Hippocampal formation (tissue), 2 donors: ENCODE data around the gene DNAAF8.

ENCODE experiments used
- DNase-seq, 2 donors: peaks; one replicate each; lab custom pipeline; 2025; lab: John Stamatoyannopoulos, UW

The DNAAF8 gene

DNA sequence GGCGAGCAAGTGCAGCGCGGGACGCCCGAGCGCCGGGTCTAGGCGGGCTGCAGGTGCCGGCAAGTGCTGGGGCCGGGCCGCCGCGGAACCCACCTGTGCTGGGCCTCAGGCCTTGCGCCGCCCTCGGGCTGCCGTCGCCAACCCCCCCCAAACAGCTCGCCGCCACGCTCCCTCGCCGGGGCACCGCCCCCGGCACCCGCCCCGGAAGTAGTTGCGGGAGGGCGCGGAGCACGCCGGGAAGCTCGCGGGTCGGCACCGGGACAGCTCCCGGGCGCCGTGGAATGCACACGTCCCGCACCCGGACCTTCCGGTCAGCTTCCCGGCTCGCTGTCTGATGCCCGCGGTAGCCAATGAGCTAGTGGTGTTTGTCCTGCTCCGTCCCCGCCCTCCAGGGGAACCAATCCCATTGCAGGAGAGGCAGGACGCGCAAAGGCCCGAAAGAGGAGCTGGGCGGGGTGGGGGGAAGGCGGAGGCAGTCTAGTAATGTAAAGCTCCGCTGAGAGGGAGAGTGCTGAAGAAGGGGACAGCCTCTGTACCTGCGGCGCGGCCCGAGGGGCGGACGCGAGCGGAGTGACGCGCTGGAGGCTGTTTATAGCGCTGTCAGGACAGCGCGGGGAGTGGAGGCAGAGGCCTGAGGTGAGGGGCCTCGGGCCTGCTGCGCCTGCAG is at the start of gene DNAAF8, which contains the start of gene ANKS3:
Gene DNAAF8 (plus strand): TSS at position 475 of the 667 bp plus-strand sequence. CDS start 1,978 bp downstream, outside the sequence.
Gene ANKS3 (minus strand): TSS at position 209 of the 667 bp plus-strand sequence. CDS start 4,122 bp downstream, outside the sequence.
- peak; percentile 90 to 94 for DNase-seq

DNA sequence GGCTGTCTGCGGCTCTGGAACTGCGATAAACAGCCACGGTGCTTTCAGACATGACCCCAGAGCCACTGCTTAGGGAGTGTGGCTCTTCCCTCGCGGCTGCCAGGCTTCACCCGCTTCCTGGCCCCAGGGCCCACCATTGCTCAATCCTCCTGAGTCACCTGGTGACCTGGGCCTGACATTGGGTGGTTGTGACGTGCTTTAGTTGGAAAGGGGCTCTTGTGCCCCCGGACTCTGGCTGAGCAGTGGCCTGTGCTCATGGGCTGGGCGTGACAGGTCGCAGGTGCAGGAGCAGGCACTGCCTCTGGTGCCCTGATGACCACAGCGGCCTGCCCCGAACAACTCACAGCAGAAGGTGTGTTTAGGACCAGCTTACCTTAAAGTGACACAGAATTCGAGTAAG is 49.6 kb upstream of the DNAAF8 start:
- DNase-seq = no peak

DNA sequence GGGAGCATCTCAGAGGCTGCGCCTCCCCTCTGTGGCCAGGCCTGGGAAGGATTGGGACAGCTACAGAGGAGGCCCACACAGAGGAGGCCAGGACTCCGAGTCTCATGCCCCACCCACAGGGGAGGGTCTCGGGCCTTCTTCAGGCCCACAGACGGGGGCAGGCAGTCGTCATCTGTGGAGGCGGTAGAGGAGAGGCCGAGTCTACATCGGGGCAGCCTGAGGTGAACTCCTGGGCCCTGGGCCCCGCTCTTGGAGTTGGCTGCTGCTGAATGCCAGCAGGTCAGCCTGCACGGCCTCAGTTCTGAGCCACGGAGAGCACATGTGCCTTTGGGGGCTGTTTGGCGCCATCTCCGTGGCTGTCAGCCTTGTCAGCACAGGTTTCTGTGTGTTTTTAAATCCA is 49.0 kb upstream of the DNAAF8 start:
- DNase-seq = no peak

DNA sequence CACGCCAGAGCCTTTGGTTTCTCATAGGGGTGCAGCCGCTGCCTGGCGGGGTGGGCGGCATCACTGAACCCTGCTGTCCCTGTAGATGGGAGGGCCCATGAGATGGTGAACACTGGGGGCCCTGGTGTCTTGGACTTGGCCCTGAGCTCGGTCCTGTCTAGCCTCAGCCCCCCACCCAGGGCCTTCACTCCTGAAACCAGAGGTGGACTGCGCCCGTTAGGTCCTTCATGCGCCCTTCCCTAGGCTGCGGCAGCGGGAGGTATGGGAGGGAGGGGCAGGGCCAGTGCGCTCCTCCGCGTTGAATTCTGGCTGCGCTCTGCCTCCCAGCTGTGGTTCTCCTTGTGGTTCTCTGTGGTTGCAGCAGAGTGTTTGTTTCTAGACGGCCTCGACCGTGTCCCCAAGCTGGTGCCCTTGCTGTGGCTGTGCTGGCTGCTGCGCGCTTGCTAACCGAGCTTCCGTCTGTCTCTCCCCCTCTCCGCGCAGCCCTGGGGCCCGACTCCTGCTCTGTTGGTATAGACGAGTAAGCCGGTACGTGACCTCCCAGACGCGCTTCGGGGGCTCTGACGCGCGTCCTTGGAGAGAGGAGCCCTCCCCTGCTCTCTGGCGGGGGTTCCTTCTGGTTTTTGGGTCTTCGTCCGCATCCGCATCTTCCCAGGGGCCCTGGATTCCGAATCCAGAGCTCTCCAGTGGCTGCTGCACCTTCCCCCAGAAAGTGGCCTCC is 48.4 kb upstream of the DNAAF8 start:
- DNase-seq = no peak

DNA sequence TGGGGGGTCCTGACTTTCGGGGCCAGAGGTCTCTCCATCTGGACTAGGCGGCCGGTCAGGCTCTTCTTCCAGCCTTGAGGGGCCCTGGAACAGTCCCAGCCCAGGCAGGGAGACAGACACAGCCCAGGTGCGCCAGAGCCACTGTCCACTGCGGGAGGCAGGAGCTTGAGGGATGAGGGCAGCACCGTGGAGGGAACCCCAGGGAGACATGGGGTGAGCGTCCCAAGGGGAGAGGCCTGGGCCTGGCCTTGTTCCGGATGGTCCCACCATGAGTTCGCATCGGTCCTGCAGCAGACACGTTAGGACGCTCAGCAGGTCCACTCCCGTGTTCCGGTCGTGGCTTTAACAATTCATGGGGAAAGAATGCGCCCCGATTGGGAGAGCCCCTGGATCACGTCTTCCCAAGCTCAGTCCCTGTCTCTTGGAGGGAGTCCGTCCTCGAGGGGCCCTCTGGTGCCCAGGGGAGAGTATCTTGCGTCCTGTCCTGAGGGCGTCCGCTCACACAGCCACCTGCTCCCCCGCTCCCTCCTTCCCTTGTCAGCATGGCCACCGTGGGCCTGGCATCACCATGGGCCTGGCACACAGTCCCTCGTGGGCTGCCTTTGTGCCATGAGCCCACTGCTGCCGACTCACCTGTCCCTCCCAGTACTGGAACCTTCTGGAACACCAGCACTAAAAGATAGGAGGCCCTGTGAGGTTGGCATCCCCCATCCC is 47.7 kb upstream of the DNAAF8 start:
- no peak for DNase-seq

DNA sequence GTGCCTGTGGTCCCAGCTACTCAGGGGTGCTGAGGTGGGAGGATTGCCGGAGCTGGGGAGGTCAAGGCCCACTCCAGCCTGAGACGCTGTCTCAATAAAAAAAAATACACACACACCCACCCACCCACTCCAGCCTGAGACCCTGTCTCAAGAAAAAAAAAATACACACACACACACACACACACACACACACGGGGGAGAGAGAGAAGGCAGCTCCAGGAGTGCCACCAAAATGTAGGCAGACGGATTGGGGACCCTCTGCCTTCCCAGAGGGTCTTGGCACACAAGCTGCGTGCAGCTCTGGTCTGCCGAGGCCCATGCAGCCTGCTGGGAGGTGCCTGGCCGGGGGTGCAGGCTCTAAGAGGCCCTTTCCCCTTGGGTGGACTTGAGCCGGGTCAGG is 46.9 kb upstream of the DNAAF8 start:
- no peak for DNase-seq

DNA sequence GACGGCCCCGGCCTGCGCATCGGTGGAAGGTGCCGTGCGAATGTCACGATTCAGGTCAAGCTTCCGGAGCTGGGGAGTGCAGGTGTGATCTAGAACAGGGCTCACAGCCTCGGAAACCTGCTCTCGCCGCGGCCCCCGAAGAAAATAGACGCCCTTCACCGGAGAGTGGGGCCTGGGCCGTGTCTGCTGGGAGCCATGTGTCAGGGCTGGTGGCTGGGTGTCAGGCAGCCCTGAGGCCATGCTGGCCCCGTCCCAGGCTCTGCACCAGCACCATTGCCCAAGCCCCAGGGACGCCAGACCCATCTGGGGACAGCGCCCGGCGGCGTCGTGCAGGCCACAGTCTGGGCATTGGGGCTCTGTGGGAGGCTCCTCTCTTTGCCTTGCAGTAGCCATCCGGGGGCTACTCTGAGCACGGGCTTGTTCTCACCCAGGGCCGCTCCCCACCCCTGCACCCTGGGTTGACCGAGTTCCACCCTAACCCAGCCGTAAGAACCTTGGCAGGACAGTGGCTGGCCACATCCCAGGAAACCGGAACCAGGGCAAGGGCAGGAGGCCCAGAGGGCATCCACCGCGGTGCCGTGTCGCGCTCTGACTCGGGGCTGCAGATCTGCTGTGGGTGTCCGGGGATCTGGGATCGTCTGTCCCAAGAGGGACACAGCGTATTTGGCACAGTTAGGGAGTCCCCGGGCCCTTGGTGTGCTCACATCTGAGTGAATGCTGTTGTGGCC is 46.2 kb upstream of the DNAAF8 start:
- no peak for DNase-seq

DNA sequence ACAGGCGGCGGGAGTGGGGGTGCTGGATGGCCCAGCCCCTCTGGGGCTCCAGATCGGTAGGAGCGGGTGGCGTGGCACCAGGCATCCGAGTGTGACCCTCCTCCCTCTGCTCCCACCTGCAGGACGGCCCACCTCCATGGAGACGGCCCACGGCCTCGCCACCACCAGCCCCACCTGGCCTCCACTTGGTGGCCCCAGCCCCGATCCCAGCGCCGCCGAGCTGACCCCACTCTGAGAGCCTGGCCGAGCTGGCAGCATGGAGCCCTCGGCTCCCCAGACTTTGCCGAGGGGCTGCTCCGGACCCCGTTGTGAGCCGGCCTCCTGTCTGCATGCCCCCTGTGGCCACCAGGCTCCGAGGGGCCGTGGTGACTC is 45.7 kb upstream of the DNAAF8 start:
- no peak for DNase-seq

DNA sequence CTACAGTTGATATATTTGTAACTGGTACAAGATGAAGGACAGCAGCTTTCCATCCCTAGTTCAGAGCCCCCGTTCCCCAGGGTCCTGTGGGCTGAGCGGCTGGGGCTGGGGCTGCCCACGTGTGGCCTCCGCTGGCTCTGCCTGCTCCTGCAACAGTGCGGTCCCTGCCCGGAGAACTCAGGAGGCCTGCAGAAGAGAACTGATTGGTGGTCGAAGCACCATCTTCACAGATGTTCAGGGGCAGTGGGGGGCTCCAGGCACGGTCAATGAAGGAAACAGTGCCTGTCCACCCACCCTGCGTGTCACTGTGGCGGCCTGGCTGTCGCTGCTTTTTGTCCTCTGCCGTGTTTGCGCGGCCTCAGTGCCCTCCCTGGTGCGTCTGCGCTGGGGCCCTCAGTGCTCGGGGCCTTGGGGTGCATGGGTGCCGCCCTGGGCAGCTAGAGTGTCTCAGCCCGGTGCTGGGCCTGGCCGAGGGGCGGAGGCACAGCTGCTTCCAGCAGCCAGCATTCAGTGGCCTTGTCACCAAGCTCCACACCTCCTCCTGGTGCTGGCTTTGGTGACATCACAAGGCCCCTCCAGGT is 45.2 kb upstream of the DNAAF8 start:
- DNase-seq = no peak

DNA sequence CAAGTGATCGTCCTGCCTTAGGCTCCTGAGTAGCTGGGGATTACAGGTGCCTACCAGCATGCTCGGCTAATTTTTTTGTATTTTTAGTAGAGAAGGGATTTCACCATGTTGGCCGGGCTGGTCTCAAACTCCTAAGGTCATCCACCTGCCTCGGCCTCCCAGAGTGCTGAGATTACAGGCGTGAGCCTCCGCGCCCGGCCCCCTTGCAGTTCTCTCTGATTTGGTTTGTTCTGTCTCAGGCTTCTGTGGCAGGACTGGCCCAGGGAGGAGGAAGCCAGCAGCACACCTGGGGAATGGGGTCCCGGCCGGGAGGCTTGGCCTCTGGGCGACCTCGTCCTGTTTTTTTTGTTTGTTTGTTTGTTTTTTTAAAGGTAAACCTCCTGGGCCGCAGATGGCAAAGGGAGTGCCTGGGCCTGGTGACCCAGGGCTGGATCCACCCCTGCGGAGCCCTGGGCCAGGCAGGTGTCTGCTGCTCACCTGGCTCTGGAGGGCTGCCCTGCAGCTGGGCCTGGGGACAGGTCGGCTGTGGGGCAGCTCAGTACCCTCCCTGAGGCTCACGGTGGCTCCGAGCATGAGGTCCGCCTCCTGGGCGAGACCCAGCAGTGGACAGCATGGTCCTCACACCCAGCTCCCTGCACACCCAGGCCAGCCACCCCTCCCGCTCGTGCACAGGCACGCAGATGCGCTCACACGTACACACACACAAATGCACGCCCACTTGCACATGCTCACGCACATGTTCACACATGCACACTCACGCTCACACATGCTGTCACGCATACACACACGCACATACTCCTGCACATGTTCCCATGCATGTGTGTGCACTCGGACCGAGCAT is 44.3 kb upstream of the DNAAF8 start:
- no peak for DNase-seq

DNA sequence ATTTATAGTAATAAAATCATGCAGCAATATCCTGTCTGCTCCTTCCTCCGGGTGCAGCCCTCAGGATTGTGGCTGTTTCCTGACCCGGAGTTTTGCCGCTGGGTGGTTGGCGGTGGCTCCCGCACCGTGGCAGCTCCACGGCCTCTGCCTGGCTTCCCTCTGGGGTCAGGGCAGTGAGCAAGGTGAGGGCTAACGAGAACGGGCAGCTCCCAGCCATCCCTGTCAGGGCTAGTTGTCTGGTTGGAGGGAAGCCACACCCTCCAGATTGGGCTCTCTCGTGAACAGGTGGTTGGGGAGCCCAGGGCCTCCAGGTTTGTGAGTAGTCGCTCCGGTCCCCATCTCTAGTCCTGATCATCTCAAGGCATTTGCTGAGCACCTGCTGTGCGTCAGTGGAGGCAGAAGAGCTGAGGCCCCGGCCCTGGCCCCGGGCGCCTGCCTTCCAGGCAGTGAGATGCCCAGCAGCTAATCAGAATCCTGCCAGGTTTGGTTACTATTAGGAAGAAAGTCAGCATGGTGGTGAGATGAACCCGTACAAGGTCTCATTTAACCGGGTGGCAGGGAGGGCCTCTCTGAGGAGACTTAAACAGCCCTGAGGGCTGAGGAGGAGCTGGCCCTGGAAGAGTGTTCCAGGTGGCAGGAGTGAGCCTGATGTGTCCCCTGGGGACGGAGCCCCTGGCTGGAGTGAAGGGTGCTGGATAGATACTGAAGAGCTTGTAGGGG is 43.2 kb upstream of the DNAAF8 start:
- DNase-seq = no peak

DNA sequence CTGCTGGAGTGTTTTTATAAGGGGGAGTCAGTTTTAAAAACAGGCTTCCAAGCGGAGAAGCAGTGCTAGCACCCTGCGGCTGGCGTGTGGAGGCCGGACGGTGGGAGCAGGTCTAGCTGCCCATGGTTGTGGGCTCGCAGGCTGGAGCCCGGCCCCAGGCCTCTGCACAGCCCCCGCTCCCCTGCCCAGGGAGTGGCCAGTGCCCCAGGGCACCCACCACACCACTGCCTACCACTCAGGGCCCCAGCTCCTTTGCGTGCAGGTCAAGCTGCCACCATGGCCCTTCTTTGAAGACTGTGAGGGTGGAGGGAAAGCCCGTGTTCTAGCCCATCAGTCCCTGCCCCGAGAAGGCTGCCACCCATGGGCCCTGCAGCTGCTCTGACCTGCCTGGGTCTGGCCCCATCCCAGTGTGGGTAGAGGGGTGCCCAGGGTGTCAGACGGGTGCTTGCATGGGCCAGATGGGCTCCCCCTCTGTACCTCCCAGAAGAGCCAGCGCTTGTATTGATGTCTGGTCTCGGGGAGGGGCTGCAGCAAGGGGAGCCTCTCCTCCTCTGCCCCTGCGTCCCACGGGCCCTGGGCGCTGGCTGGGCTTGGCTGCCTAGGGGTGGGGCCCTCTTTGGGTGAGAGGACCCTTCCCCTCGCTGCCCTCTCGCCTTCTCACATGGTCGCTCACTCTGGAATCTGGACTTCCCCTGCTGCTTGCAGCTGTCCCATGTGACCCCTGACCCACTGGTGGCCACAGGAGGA is 42.5 kb upstream of the DNAAF8 start:
- no peak for DNase-seq

DNA sequence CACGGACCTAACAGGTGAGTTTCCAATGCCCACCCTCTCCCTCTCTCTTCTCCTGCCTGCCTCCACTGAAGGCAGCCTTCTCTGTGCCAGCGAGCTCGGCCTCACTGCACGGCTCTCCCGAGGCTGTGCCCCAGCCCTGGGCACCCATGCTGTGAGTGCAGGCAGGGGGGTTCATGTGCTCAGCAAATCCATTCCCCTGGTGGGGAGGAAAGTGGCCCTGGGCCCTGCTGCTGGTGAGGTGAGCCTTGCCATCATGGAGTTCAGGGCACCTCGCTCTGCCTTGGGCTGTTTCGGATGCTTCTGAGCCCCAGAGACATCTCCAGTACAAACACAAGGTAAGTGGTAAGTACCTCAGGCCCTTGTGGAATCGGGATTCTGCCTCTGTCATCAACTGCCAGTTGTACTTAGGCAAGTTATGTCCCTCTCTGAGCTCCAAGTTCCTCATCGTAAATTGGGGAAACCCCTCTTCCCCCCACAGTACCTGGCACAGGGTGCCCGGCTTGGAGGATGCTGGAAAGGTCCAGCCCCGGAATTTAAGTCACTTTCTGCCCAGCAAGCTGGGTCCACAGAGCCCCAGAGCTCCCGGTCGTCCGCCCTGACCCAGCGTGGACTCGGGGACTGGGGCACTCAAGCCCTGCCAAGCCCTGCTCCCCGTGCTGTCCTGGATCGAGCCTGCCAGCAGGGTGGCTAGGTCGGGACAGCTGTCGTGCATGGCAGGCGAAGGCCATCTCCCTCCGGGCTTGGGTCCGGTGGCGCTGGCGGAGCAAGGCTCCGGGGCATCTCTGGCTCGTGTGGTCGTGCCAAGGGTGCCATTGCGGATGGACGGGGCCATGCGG is 41.7 kb upstream of the DNAAF8 start:
- no peak for DNase-seq

DNA sequence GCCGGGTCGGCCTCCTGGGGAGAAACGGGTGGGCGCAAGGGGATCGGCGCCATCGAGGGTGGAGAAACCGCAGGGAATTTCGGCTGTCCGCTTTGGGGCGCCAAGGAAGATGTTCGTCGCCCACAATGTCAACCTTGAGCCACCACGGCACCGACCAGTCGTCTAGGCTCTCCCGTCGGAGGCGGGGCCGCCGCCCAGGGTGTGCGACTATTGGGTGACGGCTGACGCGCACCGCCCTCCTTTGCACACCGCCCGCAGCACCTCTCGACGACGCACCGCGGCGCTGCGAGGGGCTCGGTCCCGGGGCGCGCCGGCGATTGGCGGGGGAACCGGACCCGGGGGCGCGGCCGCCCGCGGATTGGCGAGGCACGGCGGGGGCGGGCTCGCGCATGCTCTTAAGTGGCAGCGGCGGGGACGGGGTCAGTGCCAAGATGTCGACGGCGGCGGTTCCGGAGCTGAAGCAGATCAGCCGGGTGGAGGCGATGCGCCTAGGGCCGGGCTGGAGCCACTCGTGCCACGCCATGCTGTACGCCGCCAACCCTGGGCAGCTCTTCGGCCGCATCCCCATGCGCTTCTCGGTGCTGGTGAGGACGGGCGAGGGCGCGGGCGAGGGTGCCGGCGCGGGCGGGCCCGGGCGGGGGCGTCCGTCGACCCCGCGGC is 40.9 kb upstream of the DNAAF8 start, which contains the start of gene NUDT16L1:
Gene NUDT16L1 (plus strand): TSS at position 267 of the 660 bp plus-strand sequence. CDS start 165 bp downstream, at position 432.
- peak; percentile 92 to 95 for DNase-seq

DNA sequence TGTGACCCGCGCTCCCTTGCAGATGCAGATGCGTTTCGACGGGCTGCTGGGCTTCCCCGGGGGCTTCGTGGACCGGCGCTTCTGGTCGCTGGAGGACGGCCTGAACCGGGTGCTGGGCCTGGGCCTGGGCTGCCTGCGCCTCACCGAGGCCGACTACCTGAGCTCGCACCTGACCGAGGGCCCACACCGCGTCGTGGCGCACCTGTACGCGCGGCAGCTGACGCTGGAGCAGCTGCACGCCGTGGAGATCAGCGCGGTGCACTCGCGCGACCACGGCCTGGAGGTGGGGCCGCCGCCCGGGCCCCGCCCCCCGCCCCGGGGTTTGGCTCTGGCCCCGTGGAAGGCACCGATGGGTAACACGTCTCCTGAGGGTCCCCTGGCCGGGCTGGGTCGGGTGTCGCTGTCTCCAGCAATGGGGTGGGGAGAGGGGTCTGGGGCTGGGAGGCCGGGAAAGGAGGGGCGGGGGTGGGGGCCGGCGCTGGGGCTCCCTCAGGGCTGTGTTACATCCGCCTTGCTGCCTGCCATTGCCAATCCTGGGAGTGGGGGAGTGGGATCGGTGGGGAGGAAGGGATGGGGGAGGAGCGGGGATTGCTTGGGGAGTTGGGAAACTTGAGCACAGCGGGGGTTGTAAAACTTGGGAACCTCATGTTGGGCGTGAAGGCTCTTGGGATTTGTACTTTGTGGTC is 40.2 kb upstream of the DNAAF8 start:
- no peak for DNase-seq

DNA sequence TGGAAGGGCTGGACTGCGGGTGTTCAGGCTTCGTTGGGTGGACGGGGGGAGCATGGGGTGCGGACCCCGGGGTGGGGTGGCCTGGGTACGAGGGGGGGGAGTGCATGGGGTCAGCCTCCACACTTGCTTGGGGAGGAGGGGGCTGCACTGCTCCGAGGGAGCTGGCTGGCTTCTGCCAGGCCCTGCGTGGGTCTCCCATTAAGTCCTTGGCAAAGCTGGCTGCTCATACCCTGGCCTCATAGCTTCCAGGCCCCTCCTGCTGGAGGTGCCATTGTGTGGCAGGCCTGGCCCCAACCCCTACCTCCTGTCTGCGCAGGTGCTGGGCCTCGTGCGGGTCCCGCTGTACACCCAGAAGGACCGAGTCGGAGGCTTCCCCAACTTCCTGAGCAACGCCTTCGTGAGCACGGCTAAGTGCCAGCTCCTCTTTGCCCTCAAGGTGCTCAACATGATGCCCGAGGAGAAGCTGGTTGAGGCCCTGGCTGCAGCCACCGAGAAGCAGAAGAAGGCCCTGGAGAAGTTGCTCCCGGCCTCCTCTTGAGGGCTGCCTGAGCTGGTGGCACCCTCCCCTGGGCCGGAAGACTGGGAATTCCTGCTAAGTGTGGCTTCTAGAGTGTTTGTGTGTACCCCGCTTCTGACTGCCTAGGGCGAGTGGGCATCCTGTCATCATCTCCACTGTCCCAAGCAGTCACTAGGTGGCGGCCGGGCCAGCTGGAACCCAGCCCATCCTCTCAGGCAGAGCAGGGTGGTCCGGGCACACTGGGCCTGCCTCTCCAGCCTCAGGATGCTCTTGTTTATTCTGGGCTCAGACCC is 39.5 kb upstream of the DNAAF8 start:
- peak in 1 of 2 donors; percentile 41 for DNase-seq
